ENCODE results near the gene KRTAP4-7.

DNA sequence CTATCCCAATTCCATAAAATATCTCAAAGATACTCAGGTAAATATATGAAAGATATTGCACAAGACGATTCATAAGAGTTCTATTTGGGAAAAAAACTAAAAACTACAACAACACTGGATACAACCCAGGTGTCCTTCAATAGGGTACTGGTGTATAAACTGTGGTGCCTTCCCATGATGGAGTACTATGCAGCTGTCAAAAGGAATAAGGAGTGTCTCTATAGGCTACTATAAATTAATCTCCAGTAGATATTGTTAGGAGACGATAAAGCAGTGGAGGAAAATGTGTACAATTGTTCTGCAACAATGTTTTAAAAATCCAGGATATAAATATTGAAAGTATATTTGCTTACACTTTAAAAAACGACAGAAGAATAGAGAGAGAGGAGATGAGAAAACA is 42.5 kb downstream of the KRTAP4-7 start:
- TF ChIP-seq, protein P1, sequence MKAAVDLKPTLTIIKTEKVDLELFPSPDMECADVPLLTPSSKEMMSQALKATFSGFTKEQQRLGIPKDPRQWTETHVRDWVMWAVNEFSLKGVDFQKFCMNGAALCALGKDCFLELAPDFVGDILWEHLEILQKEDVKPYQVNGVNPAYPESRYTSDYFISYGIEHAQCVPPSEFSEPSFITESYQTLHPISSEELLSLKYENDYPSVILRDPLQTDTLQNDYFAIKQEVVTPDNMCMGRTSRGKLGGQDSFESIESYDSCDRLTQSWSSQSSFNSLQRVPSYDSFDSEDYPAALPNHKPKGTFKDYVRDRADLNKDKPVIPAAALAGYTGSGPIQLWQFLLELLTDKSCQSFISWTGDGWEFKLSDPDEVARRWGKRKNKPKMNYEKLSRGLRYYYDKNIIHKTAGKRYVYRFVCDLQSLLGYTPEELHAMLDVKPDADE (IDR thresholded peaks at IDR 0.05): no peak
- TF ChIP-seq CTCF (conservative IDR thresholded peaks at IDR 0.05; ENCODE audit: low read depth in 2 of 2): no peak

Measured in GM23338 (cell line).